GM12891 (cell line): ENCODE results near the gene NPAS1.

Experiments
- POLR2A ChIP-seq: IDR thresholded peaks from 2 replicates; pipeline ENCODE4 v1.6.1; 2011; ENCODE audit warnings: low read depth, low read length, control low read depth
- TAF1 ChIP-seq: IDR thresholded peaks from 2 replicates; pipeline ENCODE4 v1.6.1; 2011; ENCODE audit warnings: low read depth, low read length, control low read depth

DNA sequence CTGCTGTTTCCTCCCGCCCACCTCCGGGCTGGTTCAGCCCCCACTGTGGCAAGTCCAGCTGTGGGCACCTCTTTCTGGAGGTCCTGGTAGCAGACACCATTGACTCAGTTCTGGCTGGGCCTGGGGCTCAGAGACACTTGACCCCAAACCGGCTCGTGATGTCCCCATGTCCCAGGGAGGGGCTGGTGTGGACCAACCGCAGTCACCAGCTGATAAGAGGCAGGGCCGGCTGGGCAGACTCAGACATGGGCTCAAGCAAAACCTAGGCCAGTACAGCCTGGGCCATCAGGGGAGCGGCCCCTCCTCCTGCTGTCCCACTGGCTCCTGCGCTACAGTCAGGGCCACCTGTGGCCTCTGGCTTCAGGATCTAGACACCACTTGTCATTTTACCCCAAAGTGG, 48.6 kb downstream of the NPAS1 start:
- TF ChIP-seq POLR2A: no peak
- TF ChIP-seq TAF1: no peak
